SK-N-SH (cell line): ENCODE data around the gene ADAP2. TPM values are rescaled to one million over a fixed set of nuclear protein-coding genes. Genes with fewer than 3 reads are reported as not detected.

Experiments used
- CTCF ChIA-PET: fragments of 300-600, 350-600 bp; formaldehyde crosslinking; extraction: SDS; loops from one replicate; lab custom pipeline; 2021; lab: Yijun Ruan, JAX
- POLR2A ChIA-PET: fragments of 350-600 bp; sonication (Branson Sonifier 250); formaldehyde crosslinking; extraction: SDS; loops from one replicate; lab custom pipeline; 2020; ENCODE audit warnings: antibody characterized with exemption, inconsistent platforms; lab: Yijun Ruan, JAX
- DNase-seq: peaks from one replicate; pipeline ENCODE4 v3.0.0; 2012
- H2AFZ ChIP-seq: fragments of 200-600 bp; sonication (generic); 2 replicates; pipeline ENCODE4 v1.8.1; 2016; ENCODE audit warnings: antibody characterized with exemption, mild to moderate bottlenecking, low read depth
- H3F3A ChIP-seq: fragments of 200-600 bp; sonication (generic); replicated peaks from 2 replicates; pipeline ENCODE3; 2016; ENCODE audit warnings: antibody characterized with exemption, mild to moderate bottlenecking; ENCODE audit not compliant: insufficient read depth
- H3K27ac ChIP-seq, 2 experiments: fragments of 200-500 bp in 1 of 2; fragments of 200-600 bp in 1 of 2; sonication (Bioruptor generic) in 1 of 2; sonication (generic), shearing (Covaris generic) in 1 of 2; 2 replicates each; pipeline versions ENCODE4 v1.5.1 to v1.6.1; 2014 to 2016; ENCODE audit warnings: low read depth in 2 of 2, inconsistent platforms in 1 of 2, low read length in 1 of 2, mild to moderate bottlenecking in 1 of 2, mixed read lengths in 1 of 2
- H3K27me3 ChIP-seq: fragments of 200-600 bp; sonication (generic), shearing (Covaris generic); 2 replicates; pipeline ENCODE4 v1.6.1; 2016; ENCODE audit warnings: mixed run types; ENCODE audit not compliant: insufficient read depth
- H3K36me3 ChIP-seq, 2 experiments: fragments of 200-500 bp in 1 of 2; fragments of 200-600 bp in 1 of 2; sonication (Bioruptor generic) in 1 of 2; sonication (generic) in 1 of 2; replicated peaks in 1 of 2; 2 replicates each; pipeline versions ENCODE3 to v1.5.1; 2014 to 2016; ENCODE audit warnings: low read length in 1 of 2, mild to moderate bottlenecking in 1 of 2; ENCODE audit not compliant: insufficient read depth in 2 of 2, control insufficient read depth in 1 of 2
- H3K4me1 ChIP-seq, 2 experiments: fragments of 200-500 bp in 1 of 2; fragments of 200-600 bp in 1 of 2; sonication (Bioruptor generic) in 1 of 2; sonication (generic), shearing (Covaris generic) in 1 of 2; 2 replicates each; pipeline versions ENCODE4 v1.5.1 to v1.6.1; 2014 to 2016; ENCODE audit warnings: low read depth in 1 of 2, low read length in 1 of 2, mixed run types in 1 of 2; ENCODE audit not compliant: insufficient read depth in 2 of 2, control insufficient read depth in 1 of 2
- H3K4me2 ChIP-seq: fragments of 200-600 bp; sonication (generic), shearing (Covaris generic); 2 replicates; pipeline ENCODE4 v1.6.1; 2017; ENCODE audit warnings: mixed run types
- H3K4me3 ChIP-seq, 2 experiments: fragments of 200-500 bp in 1 of 2; fragments of 200-600 bp in 1 of 2; sonication (Bioruptor generic) in 1 of 2; sonication (generic), shearing (Covaris generic) in 1 of 2; 2 replicates each; pipeline versions ENCODE4 v1.5.1 to v1.8.1; 2014 to 2016; ENCODE audit warnings: low read depth in 2 of 2, inconsistent platforms in 1 of 2, low read length in 1 of 2, mild to moderate bottlenecking in 1 of 2, mixed read lengths in 1 of 2, moderate library complexity in 1 of 2
- H3K79me2 ChIP-seq: fragments of 200-600 bp; sonication (generic); 2 replicates; pipeline ENCODE4 v1.8.1; 2017; ENCODE audit warnings: mild to moderate bottlenecking; ENCODE audit not compliant: insufficient read depth
- H3K9ac ChIP-seq: fragments of 200-600 bp; sonication (generic); 2 replicates; pipeline ENCODE4 v1.6.1; 2017; ENCODE audit warnings: mixed run types
- H3K9me2 ChIP-seq: fragments of 200-600 bp; sonication (generic); 2 replicates; pipeline ENCODE4 v1.6.1; 2017; ENCODE audit warnings: mixed run types
- H3K9me3 ChIP-seq: fragments of 200-600 bp; sonication (generic); 2 replicates; pipeline ENCODE4 v1.6.1; 2017; ENCODE audit warnings: mixed run types, mild to moderate bottlenecking, moderate library complexity
- H4K20me1 ChIP-seq: fragments of 200-600 bp; sonication (generic); 2 replicates; pipeline ENCODE4 v1.6.1; 2017; ENCODE audit warnings: mild to moderate bottlenecking, mixed run types; ENCODE audit not compliant: insufficient read depth
- EZH2phosphoT487 ChIP-seq: fragments of 200-600 bp; sonication (generic); IDR thresholded peaks from 2 replicates; pipeline ENCODE4 v1.6.1; 2017; ENCODE audit warnings: low read depth, mixed run types, mild to moderate bottlenecking, antibody characterized with exemption, moderate library complexity, borderline replicate concordance
- GABPA ChIP-seq: IDR thresholded peaks from 2 replicates; pipeline ENCODE4 v1.4.0; 2012; ENCODE audit warnings: low read depth, mild to moderate bottlenecking
- MAX ChIP-seq: IDR thresholded peaks from 2 replicates; pipeline ENCODE4 v1.4.0; 2012; ENCODE audit warnings: low read depth
- NFIC ChIP-seq: IDR thresholded peaks from 2 replicates; pipeline ENCODE4 v1.4.0; 2012; ENCODE audit warnings: borderline replicate concordance
- PBX3 ChIP-seq: IDR thresholded peaks from 2 replicates; pipeline ENCODE4; 2012
- RXRA ChIP-seq: IDR thresholded peaks from 2 replicates; pipeline ENCODE4 v1.4.0; 2012; ENCODE audit warnings: low read depth, mild to moderate bottlenecking, borderline replicate concordance
- SIN3A ChIP-seq: IDR thresholded peaks from 2 replicates; pipeline ENCODE4 v1.6.1; 2012; ENCODE audit warnings: low read depth, mild to moderate bottlenecking, low read length, moderate library complexity, borderline replicate concordance
- USF2 ChIP-seq: fragments of 150-350 bp; IDR thresholded peaks from 2 replicates; pipeline ENCODE4 v1.6.1; 2017; ENCODE audit warnings: antibody characterized with exemption, low read length, low read depth, borderline replicate concordance
- YY1 ChIP-seq: IDR thresholded peaks from 2 replicates; pipeline ENCODE4 v1.4.0; 2012; ENCODE audit warnings: low read depth, mild to moderate bottlenecking
- ZBTB33 ChIP-seq: IDR thresholded peaks from 2 replicates; pipeline ENCODE4 v1.4.0; 2012; ENCODE audit warnings: low read depth, borderline replicate concordance
- WGBS: methylation state at CpG from one replicate; pipeline ENCODE4 v1.1.6; 2017; ENCODE audit warnings: low lambda C conversion rate; 5-methylcytosine and 5-hydroxymethylcytosine counted together
- polyA plus RNA-seq, 3 experiments: library from polyadenylated mRNA; depleted of rRNA; stranded (reverse); fragments of >200 nt; gene quantifications; 2 replicates each; pipeline ENCODE4 v1.2.3, GENCODE V29; 2012

The ADAP2 gene
- 0.39 and 0.42 TPM in 2 replicates for polyA plus RNA-seq (2012; rRNA removed)
- 0.22 TPM in 2 replicates for polyA plus RNA-seq (2012; cell fraction: cytosol; rRNA removed)
- polyA plus RNA-seq (2012; cell fraction: nucleus; rRNA removed), result 0.46 and 0.74 TPM in 2 replicates

- Histone ChIP-seq H3K27ac (no peak within 1 kb of the TSS), H4K20me1 (no peaks in the 10 kb centered on the region), H3K79me2 (no peaks in the 10 kb centered on the region), H3K9me2 (no peaks in the 10 kb centered on the region), H3F3A (peaks cover 3% of the 10 kb centered on the region), H2AFZ (0 out of 2 replicates have a peak within 1 kb of the TSS, but pooled peaks have one; percentile 11), H3K4me2 (peak within 1 kb of the TSS; percentile 71), H3K36me3 (no peaks in the 10 kb centered on the region), H3K4me3 (peak within 1 kb of the TSS; percentile 39 to 46; a peak in 3 of 4 replicates), H3K9ac (no peak within 1 kb of the TSS), H3K9me3 (no peaks in the 10 kb centered on the region), H3K4me1 (peaks cover 0 to 5% of the 10 kb centered on the region in 2 experiments; a peak in 1 of 4 replicates), H3K27me3 (peaks cover 38% of the 10 kb centered on the region)
- WGBS, result 28% methylated on average over 21 of the region's 60 CpGs
- POLR2A ChIA-PET, result no interaction called here
- CTCF ChIA-PET, result interaction anchor here (0.6 to 2.1 kb wide), 2 partner anchors 294 to 295 kb away, joined by 3 to 4 read pairs; no protein-coding TSS in a partner anchor
- peak; percentile 69 for DNase-seq
- TF ChIP-seq GABPA, result no peak
- TF ChIP-seq PBX3, result no peak
- TF ChIP-seq EZH2phosphoT487, result peak; percentile 81; the same call in 1 of the 2 replicates
Measured at GRCh38 chr17:30921544-30922196, at the start of gene ADAP2. Gene ADAP2 (plus strand): TSS chr17:30921945. CDS start chr17:30922015, 70 bp downstream.

- Histone ChIP-seq H3K79me2 (no peaks in the 10 kb centered on the region), H3K4me1 (no peaks in the 10 kb centered on the region), H3K9me3 (no peaks in the 10 kb centered on the region), H3K9me2 (no peaks in the 10 kb centered on the region), H3K27ac (no peak overlapping the region), H4K20me1 (no peaks in the 10 kb centered on the region), H3K4me2 (no peak overlapping the region), H2AFZ (no peak overlapping the region), H3K36me3 (peaks cover 2 to 37% of the 10 kb centered on the region in 2 experiments), H3K4me3 (no peak overlapping the region), H3K27me3 (no peaks in the 10 kb centered on the region), H3K9ac (no peak overlapping the region), H3F3A (peaks cover 3% of the 10 kb centered on the region)
- 97% methylated on average over 5 of the region's 5 CpGs for WGBS
- TF ChIP-seq MAX, result no peak
- TF ChIP-seq YY1, result no peak
- TF ChIP-seq RXRA, result no peak
- no peak for TF ChIP-seq ZBTB33
- no peak for TF ChIP-seq SIN3A
- no peak for TF ChIP-seq NFIC
- no peak for TF ChIP-seq USF2
- CTCF ChIA-PET, result no interaction called here
- POLR2A ChIA-PET, result no interaction called here
- DNase-seq, result no peak
Measured at GRCh38 chr17:30886187-30886586, 35.6 kb upstream of the ADAP2 start.
